T47D (cell line): ENCODE results near the gene WIPF3.
"Not testable (repeated sequence)": the region's sequence is repeated elsewhere in the genome, so short reads cannot be mapped to it uniquely, and the experiment has no call there.

ENCODE experiments used
- DNase-seq, 2 experiments: peaks; one replicate each; pipeline versions ENCODE4 v3.0.0 to v3.0.0-alpha.2; 2011 to 2012; ENCODE audit warnings: low read depth in 1 of 2, low spot score in 1 of 2
- JUND ChIP-seq: IDR thresholded peaks from 2 replicates; pipeline ENCODE4 v1.6.1; 2012; ENCODE audit warnings: low read depth
- in situ Hi-C: cut with HindIII; loops from 2 replicates; pipeline ENCODE4 v1.10.0; 2016; ENCODE audit warnings: low sequenced_read_pairs, low pct_unique_long_range_greater_than_20kb

The WIPF3 gene

GRCh38 chr7:29878081-29878688 lies 71.9 kb downstream of the WIPF3 start:
- in situ Hi-C loops: no loop called here
- DNase-seq: peak in 1 of 2 experiments; percentile 71
- TF ChIP-seq JUND: no peak

GRCh38 chr7:29879609-29880008 lies 73.3 kb downstream of the WIPF3 start:
- TF ChIP-seq JUND: no peak
- in situ Hi-C loops: no loop called here
- no peak for DNase-seq

- no peak for DNase-seq
- in situ Hi-C loops: no loop called here
- no peak for TF ChIP-seq JUND
These were observed 75.4 kb downstream of the WIPF3 start for GRCh38 chr7:29881724-29882123.

- in situ Hi-C loops: no loop called here
- no peak for DNase-seq
- no peak for TF ChIP-seq JUND
These were observed 76.2 kb downstream of the WIPF3 start for GRCh38 chr7:29882481-29882880.

- in situ Hi-C loops: no loop called here
- TF ChIP-seq JUND: no peak
- peak in 1 of 2 experiments; percentile 22 for DNase-seq
These were observed 77.4 kb downstream of the WIPF3 start for GRCh38 chr7:29883462-29884398.

- peak; percentile 44 to 62 for DNase-seq
- in situ Hi-C loops: no loop called here
- TF ChIP-seq JUND: no peak
These were observed 78.3 kb downstream of the WIPF3 start for GRCh38 chr7:29884399-29885272.

GRCh38 chr7:29885626-29886025 lies 79.3 kb downstream of the WIPF3 start:
- no peak for TF ChIP-seq JUND
- in situ Hi-C loops: no loop called here
- DNase-seq: no peak

- in situ Hi-C loops: no loop called here
- TF ChIP-seq JUND: no peak
- DNase-seq: no peak
These were observed 80.5 kb downstream of the WIPF3 start for GRCh38 chr7:29886827-29887226.

- DNase-seq: no peak
- in situ Hi-C loops: no loop called here
- TF ChIP-seq JUND: no peak
These were observed 81.7 kb downstream of the WIPF3 start for GRCh38 chr7:29888006-29888405.

GRCh38 chr7:29889288-29889687 lies 83.0 kb downstream of the WIPF3 start:
- in situ Hi-C loops: no loop called here
- TF ChIP-seq JUND: no peak
- no peak for DNase-seq

GRCh38 chr7:29890251-29890650 lies 83.9 kb downstream of the WIPF3 start:
- in situ Hi-C loops: no loop called here
- no peak for TF ChIP-seq JUND

GRCh38 chr7:29890786-29891185 lies 84.5 kb downstream of the WIPF3 start:
- DNase-seq, in situ Hi-C loops: not testable (repeated sequence)

More at GRCh38 chr7:29890251-29890650, 83.9 kb downstream of the WIPF3 start:
- no peak for DNase-seq

GRCh38 chr7:29891766-29892165 lies 85.5 kb downstream of the WIPF3 start:
- DNase-seq: no peak
- in situ Hi-C loops: no loop called here
- TF ChIP-seq JUND: no peak
